Measurements from ENCODE around the gene TRAPPC1.

GRCh38 chr17:7977805-7978204 lies 46.1 kb upstream of the TRAPPC1 start:
- TF ChIP-seq, protein P1, sequence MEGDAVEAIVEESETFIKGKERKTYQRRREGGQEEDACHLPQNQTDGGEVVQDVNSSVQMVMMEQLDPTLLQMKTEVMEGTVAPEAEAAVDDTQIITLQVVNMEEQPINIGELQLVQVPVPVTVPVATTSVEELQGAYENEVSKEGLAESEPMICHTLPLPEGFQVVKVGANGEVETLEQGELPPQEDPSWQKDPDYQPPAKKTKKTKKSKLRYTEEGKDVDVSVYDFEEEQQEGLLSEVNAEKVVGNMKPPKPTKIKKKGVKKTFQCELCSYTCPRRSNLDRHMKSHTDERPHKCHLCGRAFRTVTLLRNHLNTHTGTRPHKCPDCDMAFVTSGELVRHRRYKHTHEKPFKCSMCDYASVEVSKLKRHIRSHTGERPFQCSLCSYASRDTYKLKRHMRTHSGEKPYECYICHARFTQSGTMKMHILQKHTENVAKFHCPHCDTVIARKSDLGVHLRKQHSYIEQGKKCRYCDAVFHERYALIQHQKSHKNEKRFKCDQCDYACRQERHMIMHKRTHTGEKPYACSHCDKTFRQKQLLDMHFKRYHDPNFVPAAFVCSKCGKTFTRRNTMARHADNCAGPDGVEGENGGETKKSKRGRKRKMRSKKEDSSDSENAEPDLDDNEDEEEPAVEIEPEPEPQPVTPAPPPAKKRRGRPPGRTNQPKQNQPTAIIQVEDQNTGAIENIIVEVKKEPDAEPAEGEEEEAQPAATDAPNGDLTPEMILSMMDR (IDR thresholded peaks at IDR 0.05; ENCODE audit: low read depth, low read length): no peak
- TF ChIP-seq POLR2A (IDR thresholded peaks at IDR 0.05; ENCODE audit: extremely low read depth, insufficient read length) (no peak), MYC (IDR thresholded peaks at IDR 0.05; ENCODE audit: low read depth, low read length) (no peak)
- TF ChIP-seq, protein P2, sequence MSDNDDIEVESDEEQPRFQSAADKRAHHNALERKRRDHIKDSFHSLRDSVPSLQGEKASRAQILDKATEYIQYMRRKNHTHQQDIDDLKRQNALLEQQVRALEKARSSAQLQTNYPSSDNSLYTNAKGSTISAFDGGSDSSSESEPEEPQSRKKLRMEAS (IDR thresholded peaks at IDR 0.05; ENCODE audit: low read depth, low read length): no peak
